Thoracic aorta (tissue), 2 donors: ENCODE measurements around the gene COL6A5. TPM values are rescaled to one million over a fixed set of nuclear protein-coding genes. Genes with fewer than 3 reads are reported as not detected.
"Not testable (repeated sequence)": the region's sequence is repeated elsewhere in the genome, so short reads cannot be mapped to it uniquely, and the experiment has no call there.

Experiments used
- ATAC-seq: fragments of 150-250 bp; one replicate; pipeline ENCODE4 v1.8.0; 2017; ENCODE audit warnings: low read depth; ENCODE audit not compliant: insufficient number of reproducible peaks, low FRiP score
- DNase-seq: peaks from one replicate; pipeline ENCODE4 v3.0.0-alpha.2; 2020; ENCODE audit warnings: low spot score
- H3K27ac ChIP-seq, 2 donors: fragments of 200-600 bp; sonication (generic); 1 replicate in 1 of 2; 2 replicates in 1 of 2; pipeline ENCODE4 v1.5.1; 2016; ENCODE audit warnings: mild to moderate bottlenecking in 2 of 2, moderate library complexity in 2 of 2
- H3K27me3 ChIP-seq: fragments of 200-600 bp; sonication (generic); replicated peaks from 2 replicates; pipeline ENCODE4 v1.6.0; 2016; ENCODE audit warnings: mild to moderate bottlenecking; ENCODE audit not compliant: insufficient read depth
- H3K36me3 ChIP-seq: fragments of 200-600 bp; sonication (generic); one replicate; pipeline ENCODE4 v1.5.1; 2016
- H3K4me1 ChIP-seq, 2 donors: fragments of 200-600 bp; sonication (generic); 1 replicate in 1 of 2; 2 replicates in 1 of 2; pipeline versions ENCODE4 v1.5.1 to v1.6.0; 2016; ENCODE audit warnings: low read depth in 2 of 2, mild to moderate bottlenecking in 1 of 2; ENCODE audit not compliant: control insufficient read depth in 1 of 2
- H3K4me3 ChIP-seq: fragments of 200-600 bp; sonication (generic); 2 replicates; pipeline ENCODE4 v1.5.1; 2016; ENCODE audit warnings: mild to moderate bottlenecking
- H3K9me3 ChIP-seq: fragments of 200-600 bp; sonication (generic); 2 replicates; pipeline ENCODE4 v1.5.1; 2016
- CTCF ChIP-seq: fragments of 200-600 bp; sonication (generic); IDR thresholded peaks from one replicate; pipeline ENCODE4 v1.5.1; 2019; ENCODE audit warnings: antibody characterized with exemption
- total RNA-seq, 2 donors: library from RNA; depleted of rRNA; stranded (reverse); fragments of >200 nt; gene quantifications; one replicate each; pipeline versions ENCODE4 v1.1.0 to v1.2.3, GENCODE V29; 2016

COL6A5 gene
- total RNA-seq, 2 donors from 2014 or later, result not detected

- H3K4me1 ChIP-seq, result no peaks in the 10 kb centered on the region
- no peaks in the 10 kb centered on the region for H3K9me3 ChIP-seq
- TF ChIP-seq CTCF, result no peak
- no peak overlapping the region for H3K27ac ChIP-seq
- ATAC-seq, result no peak
- DNase-seq, result no peak
- H3K4me3 ChIP-seq, result no peak overlapping the region
- no peaks in the 10 kb centered on the region for H3K27me3 ChIP-seq
- H3K36me3 ChIP-seq, result no peaks in the 10 kb centered on the region
Observed at GRCh38 chr3:130395331-130395730, 49.9 kb downstream of the COL6A5 start.

GRCh38 chr3:130395916-130396315, 50.4 kb downstream of the COL6A5 start:
- Histone ChIP-seq H3K36me3 (no peaks in the 10 kb centered on the region), H3K27me3 (no peaks in the 10 kb centered on the region), H3K4me3 (no peak overlapping the region), H3K9me3 (no peaks in the 10 kb centered on the region), H3K4me1 (no peaks in the 10 kb centered on the region), H3K27ac (no peak overlapping the region)
- TF ChIP-seq CTCF, result no peak
- no peak for ATAC-seq
- no peak for DNase-seq

GRCh38 chr3:130404401-130404800, 58.9 kb downstream of the COL6A5 start:
- no peaks in the 10 kb centered on the region for H3K4me1 ChIP-seq
- ATAC-seq (no peak), DNase-seq (no peak)
- no peaks in the 10 kb centered on the region for H3K27me3 ChIP-seq
- no peak for TF ChIP-seq CTCF
- H3K9me3 ChIP-seq, result no peaks in the 10 kb centered on the region
- H3K27ac ChIP-seq, result no peak overlapping the region
- H3K36me3 ChIP-seq, result no peaks in the 10 kb centered on the region
- H3K4me3 ChIP-seq, result no peak overlapping the region

- no peak for TF ChIP-seq CTCF
- Histone ChIP-seq H3K4me3 (no peak overlapping the region), H3K36me3 (no peaks in the 10 kb centered on the region), H3K27me3 (no peaks in the 10 kb centered on the region), H3K27ac (no peak overlapping the region), H3K9me3 (no peaks in the 10 kb centered on the region), H3K4me1 (no peaks in the 10 kb centered on the region)
- DNase-seq (no peak), ATAC-seq (no peak)
Observed at GRCh38 chr3:130405956-130406355, 60.5 kb downstream of the COL6A5 start.

- H3K27me3 ChIP-seq, H3K27ac ChIP-seq, H3K9me3 ChIP-seq, H3K4me3 ChIP-seq, DNase-seq, H3K4me1 ChIP-seq, ATAC-seq, H3K36me3 ChIP-seq: not testable (repeated sequence)
Observed at GRCh38 chr3:130408253-130408652, 62.8 kb downstream of the COL6A5 start.

GRCh38 chr3:130411320-130411719, 65.8 kb downstream of the COL6A5 start:
- Histone ChIP-seq H3K27me3 (no peaks in the 10 kb centered on the region), H3K9me3 (no peaks in the 10 kb centered on the region), H3K27ac (no peak overlapping the region), H3K4me3 (no peak overlapping the region), H3K36me3 (no peaks in the 10 kb centered on the region), H3K4me1 (no peaks in the 10 kb centered on the region)
- TF ChIP-seq CTCF, result no peak
- ATAC-seq (no peak), DNase-seq (no peak)
